Stimulated activated memory B cell treated with anti-CD40 and anti-IgM and Interleukin-4, amounts not matched to agents 10 μg/mL and 1 μg/mL and 100 μg/mL, for 72 hours (primary cell): Measurements from ENCODE around the gene DDX54.
A peak's percentile ranks its signal among the peaks of the same experiment; 100 is the strongest.
"Not testable (repeated sequence)": the region's sequence is repeated elsewhere in the genome, so short reads cannot be mapped to it uniquely, and the experiment has no call there.

ENCODE experiments used
- ATAC-seq: fragments of 150-1000 bp; cut with Tn5 transposase; 2 replicates; pipeline ENCODE4 v1.10.0; 2021
- H3K27ac Mint-ChIP-seq: one replicate; pipeline ENCODE4 v1.8.0; 2022; ENCODE audit warnings: mild to moderate bottlenecking, mixed read lengths
- H3K27me3 Mint-ChIP-seq: one replicate; pipeline ENCODE4 v1.8.0; 2022; ENCODE audit warnings: mixed read lengths
- H3K36me3 Mint-ChIP-seq: one replicate; pipeline ENCODE4 v1.8.0; 2022; ENCODE audit warnings: mixed read lengths
- H3K4me1 Mint-ChIP-seq: one replicate; pipeline ENCODE4 v1.8.0; 2022; ENCODE audit warnings: mixed read lengths
- H3K4me3 Mint-ChIP-seq: one replicate; pipeline ENCODE4 v1.8.0; 2022; ENCODE audit warnings: mild to moderate bottlenecking, moderate library complexity, mixed read lengths
- H3K9me3 Mint-ChIP-seq: one replicate; pipeline ENCODE4 v1.8.0; 2022; ENCODE audit warnings: mixed read lengths

DDX54 gene

DNA sequence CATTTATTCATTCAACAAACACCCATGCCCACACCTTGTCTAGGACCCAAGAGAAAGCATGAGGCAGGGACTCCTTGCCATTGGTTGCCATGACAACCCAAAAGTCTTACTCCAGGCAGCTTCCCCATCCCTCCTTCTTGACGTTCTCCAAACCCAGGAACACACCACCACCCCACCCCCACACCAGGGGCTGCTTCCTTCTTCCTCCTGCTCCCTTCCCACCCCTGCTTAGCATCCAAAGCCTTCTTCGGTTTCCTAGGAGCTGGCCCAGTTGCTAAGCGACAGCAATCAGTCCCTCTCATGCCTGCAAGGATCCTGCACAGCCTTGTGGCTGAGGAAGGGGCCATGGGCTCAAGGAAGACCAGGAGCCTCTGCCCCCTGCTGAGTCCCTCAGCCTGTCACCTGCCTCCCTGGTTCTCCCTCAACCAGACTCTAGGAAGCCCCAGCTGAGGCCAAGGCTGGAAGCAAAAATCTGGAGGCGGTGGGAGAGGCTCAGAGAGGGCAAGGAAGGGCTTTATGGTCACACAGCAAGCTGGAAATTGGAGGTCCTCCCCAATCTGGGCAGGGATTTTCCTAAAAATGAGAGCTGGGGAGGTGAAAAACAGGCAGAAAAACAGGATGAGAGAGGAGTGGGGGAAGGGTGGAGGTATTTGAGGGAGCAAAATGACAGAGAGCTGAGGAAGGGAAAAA, 65.2 kb downstream of the DDX54 start:
- H3K4me3 Mint-ChIP-seq = no peak overlapping the region
- no peak for ATAC-seq
- peaks cover 51% of the 10 kb centered on the region for H3K36me3 Mint-ChIP-seq
- H3K9me3 Mint-ChIP-seq = no peaks in the 10 kb centered on the region
- peaks cover 5% of the 10 kb centered on the region for H3K4me1 Mint-ChIP-seq
- no peak overlapping the region for H3K27ac Mint-ChIP-seq
- H3K27me3 Mint-ChIP-seq = peaks cover 25% of the 10 kb centered on the region

DNA sequence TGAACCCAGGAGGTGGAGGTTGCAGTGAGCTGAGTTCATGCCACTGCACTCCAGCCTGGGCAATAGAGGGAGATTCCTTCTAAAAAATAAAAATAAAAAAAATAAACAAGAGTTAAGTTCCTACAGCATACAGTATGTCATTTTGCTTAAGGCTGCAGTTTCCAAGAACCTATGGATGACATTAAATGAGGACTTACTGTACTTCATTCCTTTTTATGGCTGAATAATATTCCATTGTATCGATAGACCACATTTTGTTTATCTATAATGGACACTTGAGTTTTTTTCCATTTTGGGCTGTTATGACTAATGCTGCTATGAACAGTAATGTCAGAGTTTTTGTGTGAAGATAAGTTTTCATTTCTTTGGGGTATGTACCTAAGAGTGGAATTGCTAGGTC, 67.1 kb downstream of the DDX54 start:
- Mint-ChIP-seq H3K27me3 (peaks cover 35% of the 10 kb centered on the region), H3K4me3 (no peak overlapping the region), H3K4me1 (peaks cover 5% of the 10 kb centered on the region), H3K27ac (no peak overlapping the region), H3K36me3 (peaks cover 47% of the 10 kb centered on the region), H3K9me3 (no peaks in the 10 kb centered on the region)
- no peak for ATAC-seq

DNA sequence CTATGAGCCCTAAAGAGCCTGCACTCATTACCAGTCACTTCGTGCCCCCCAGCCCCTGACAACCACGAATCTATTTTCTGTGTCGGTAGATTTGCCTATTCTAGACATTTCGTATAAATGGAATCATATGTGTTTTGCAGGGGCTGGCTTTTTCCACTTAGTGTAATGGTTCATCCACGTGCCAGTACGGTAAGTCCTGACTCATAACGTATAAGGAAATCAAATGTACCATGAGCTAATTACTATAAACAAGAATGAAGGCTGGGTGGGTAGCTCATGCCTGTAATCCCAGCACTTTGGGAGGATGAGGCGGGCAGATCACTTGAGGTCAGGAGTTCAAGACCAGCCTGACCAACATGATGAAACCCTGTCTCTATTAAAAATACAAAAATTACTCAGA, 67.6 kb downstream of the DDX54 start:
- Mint-ChIP-seq H3K27me3 (peaks cover 35% of the 10 kb centered on the region), H3K36me3 (peaks cover 47% of the 10 kb centered on the region)
- not testable (repeated sequence) for H3K27ac Mint-ChIP-seq

DNA sequence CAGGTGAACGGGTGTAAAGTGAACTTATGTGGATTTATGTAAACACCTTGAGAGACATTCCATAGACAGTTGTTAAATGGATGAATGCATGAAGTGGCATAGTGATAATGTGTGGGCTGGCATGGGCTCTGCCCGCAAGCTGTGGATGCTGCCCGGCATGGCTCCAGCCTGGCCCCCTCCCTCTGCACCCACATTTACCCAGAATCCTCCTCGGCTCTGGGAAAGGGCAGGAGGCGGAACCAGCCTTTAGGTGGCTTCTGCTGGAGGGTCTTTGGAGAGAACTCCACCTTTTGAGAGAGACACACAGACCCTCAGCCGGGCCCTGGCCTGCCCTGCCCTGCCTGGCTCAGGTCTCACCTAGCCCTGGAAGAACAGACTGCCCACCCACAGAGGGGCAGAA, 68.4 kb downstream of the DDX54 start:
- Mint-ChIP-seq H3K27ac (no peak overlapping the region), H3K36me3 (peaks cover 46% of the 10 kb centered on the region), H3K4me3 (no peak overlapping the region), H3K9me3 (no peaks in the 10 kb centered on the region), H3K4me1 (peaks cover 5% of the 10 kb centered on the region), H3K27me3 (peaks cover 34% of the 10 kb centered on the region)
- ATAC-seq = no peak

More for the DNA sequence above, 67.6 kb downstream of the DDX54 start:
- ATAC-seq, H3K4me1 Mint-ChIP-seq, H3K4me3 Mint-ChIP-seq, H3K9me3 Mint-ChIP-seq: not testable (repeated sequence)

DNA sequence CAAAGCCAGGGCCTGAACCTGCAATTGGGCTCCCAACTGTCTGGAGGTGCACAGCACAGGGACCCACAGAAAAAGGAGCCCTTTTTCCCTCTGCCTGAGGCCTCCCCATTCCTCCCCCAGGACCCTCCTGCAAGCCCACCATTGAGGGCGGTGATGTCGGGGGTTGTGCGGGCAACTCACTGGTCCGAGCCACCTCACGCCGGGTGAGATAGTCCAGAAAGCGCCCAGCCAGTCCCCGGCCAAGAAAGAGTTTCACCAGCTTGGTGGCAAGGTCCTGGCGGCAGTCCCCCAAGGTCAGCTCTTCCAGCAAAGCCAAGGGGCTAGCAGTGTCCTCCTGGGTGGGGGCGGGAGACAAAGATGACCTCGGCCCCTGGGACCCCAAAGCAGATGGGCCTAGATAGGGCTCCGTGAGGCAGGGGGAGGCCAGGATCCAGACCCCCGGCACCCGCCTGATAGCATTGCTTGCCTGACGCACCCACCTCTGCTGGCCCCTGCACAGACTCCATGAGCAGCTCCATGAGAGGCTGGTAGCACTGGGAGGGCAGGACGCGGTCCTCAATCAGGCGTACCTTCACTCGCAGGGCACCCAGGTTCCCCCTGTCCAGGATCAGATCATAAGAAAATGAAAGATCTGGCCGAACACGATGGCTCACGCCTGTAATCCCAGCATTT, 69.7 kb downstream of the DDX54 start:
- H3K4me1 Mint-ChIP-seq = peaks cover 5% of the 10 kb centered on the region
- H3K4me3 Mint-ChIP-seq = no peak overlapping the region
- peaks cover 31% of the 10 kb centered on the region for H3K27me3 Mint-ChIP-seq
- no peak for ATAC-seq
- H3K36me3 Mint-ChIP-seq = peaks cover 49% of the 10 kb centered on the region
- H3K9me3 Mint-ChIP-seq = no peaks in the 10 kb centered on the region
- H3K27ac Mint-ChIP-seq = no peak overlapping the region

DNA sequence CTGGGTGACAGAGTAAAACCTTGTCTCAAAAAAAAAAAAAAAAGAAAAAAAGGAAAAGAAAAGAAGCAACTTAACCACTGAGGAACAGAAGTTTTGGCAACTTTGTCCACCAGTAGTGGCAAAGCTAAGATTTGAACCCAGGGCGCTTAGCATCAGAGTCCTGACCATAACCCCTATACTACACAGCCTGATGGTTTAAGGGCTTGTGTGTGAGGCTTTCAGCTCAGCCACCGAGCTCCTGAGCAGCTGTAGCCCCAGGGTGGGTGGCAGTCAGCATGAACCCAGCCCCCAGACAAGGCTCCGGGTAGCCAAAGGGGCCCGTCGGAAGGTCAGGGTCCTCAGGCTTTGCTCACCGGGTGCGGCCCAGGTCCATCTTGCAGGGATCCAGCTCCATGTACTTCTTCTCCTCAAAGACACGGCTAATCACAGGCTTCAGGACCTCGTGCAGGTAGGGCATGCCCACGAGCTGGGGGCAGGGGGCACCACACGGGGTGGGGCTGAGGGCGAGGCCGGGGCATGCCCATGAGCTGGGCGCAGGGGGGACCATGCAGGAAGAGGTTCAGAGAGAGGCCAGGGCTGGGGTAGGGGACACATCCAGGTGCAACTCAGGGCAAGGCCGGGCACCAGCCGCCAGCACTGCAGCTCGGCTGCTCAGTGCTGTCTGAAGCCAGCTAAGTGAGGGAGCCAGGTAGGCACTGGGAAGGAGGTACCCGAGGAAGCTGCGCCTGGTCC, 70.7 kb downstream of the DDX54 start:
- Mint-ChIP-seq H3K27ac (no peak overlapping the region), H3K9me3 (no peaks in the 10 kb centered on the region), H3K36me3 (peaks cover 42% of the 10 kb centered on the region), H3K4me3 (no peak overlapping the region), H3K27me3 (peaks cover 23% of the 10 kb centered on the region), H3K4me1 (no peaks in the 10 kb centered on the region)
- peak; percentile 42 for ATAC-seq

DNA sequence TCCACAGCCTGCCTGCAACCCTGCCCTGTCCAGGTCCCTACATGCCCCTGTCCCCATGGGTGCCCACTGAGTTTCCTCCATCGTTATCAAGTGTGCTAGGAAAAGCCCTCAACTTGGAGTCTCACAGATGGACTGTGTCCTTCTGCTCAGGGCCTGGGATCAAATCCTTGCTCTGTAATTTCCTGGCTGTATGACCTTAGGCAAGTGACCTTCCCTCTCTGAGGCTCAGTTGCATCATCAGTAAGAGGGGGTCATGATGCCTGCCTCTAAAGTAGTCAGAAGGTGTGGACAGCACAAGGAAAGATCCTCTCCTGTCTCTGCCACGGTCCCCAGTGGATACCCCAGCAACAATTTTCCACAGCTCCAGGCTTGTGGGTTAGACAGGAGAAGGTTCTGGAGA, 71.9 kb downstream of the DDX54 start:
- no peaks in the 10 kb centered on the region for H3K4me1 Mint-ChIP-seq
- no peak for ATAC-seq
- H3K9me3 Mint-ChIP-seq = no peaks in the 10 kb centered on the region
- no peak overlapping the region for H3K4me3 Mint-ChIP-seq
- H3K36me3 Mint-ChIP-seq = peaks cover 35% of the 10 kb centered on the region
- peaks cover 23% of the 10 kb centered on the region for H3K27me3 Mint-ChIP-seq
- H3K27ac Mint-ChIP-seq = no peak overlapping the region

DNA sequence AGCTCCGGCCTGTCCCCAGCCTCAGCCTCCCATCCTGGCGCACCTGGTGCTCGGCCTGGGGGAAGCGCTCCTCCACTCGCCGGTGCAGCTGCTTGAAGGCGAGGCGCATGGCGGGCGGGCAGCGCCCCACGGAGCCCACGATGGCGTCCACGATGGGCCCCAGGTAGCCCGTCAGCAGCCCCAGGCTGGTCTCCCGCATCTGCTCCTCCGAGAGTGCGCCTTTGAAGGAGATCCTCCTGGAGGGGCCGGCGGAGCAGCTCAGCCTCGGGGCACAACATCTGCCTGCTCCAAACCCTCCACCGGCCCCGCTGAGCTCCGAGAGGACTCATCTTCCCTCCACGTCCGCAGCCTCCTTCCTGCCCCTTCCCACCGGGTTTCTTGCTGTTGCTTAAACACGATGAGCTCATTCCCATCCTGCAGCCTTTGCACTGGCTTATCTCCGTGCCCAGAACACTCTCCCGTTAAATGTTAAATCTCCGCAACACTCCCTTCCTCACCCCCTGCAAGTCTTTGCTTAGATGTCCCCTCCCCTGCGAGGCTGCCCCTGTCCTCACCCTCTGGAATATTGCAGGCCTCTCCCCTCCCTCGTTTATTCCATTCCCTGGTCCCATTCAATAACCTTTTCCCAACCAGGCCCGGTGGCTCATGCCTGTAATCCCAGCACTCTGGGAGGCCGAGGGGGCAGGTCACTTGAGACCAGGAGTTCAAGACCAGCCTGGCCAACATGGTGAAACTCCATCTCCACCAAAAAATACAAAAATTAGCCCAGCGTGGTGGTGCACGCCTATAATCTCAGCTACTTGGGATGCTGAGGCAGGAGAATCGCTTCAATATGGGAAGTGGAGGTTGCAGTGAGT, 73.0 kb downstream of the DDX54 start:
- no peak overlapping the region for H3K4me3 Mint-ChIP-seq
- no peaks in the 10 kb centered on the region for H3K9me3 Mint-ChIP-seq
- peaks cover 42% of the 10 kb centered on the region for H3K36me3 Mint-ChIP-seq
- no peak for ATAC-seq
- H3K27me3 Mint-ChIP-seq = peaks cover 23% of the 10 kb centered on the region
- H3K4me1 Mint-ChIP-seq = no peaks in the 10 kb centered on the region
- no peak overlapping the region for H3K27ac Mint-ChIP-seq

DNA sequence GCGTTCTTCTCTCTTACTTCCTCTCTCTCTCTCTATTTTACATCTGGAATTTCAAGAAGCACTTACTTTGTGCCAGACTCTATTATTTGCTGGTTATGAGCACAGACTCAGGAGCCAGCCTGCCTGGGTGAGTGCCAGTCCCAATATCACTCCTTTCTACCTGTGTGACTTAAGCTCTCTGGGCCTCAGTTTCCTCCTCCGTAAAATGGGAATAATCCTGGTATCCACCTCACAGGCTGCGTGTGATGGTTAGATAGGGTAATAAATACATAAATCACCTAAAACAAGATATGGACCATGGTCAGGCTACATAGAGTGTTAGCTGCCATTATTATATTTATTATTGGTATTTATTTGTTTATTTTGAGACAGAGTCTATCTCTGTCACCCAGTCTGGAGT, 74.0 kb downstream of the DDX54 start:
- Mint-ChIP-seq H3K9me3 (no peaks in the 10 kb centered on the region), H3K27ac (no peak overlapping the region), H3K4me3 (no peak overlapping the region), H3K27me3 (peaks cover 23% of the 10 kb centered on the region), H3K4me1 (no peaks in the 10 kb centered on the region), H3K36me3 (peaks cover 46% of the 10 kb centered on the region)
- ATAC-seq = no peak

DNA sequence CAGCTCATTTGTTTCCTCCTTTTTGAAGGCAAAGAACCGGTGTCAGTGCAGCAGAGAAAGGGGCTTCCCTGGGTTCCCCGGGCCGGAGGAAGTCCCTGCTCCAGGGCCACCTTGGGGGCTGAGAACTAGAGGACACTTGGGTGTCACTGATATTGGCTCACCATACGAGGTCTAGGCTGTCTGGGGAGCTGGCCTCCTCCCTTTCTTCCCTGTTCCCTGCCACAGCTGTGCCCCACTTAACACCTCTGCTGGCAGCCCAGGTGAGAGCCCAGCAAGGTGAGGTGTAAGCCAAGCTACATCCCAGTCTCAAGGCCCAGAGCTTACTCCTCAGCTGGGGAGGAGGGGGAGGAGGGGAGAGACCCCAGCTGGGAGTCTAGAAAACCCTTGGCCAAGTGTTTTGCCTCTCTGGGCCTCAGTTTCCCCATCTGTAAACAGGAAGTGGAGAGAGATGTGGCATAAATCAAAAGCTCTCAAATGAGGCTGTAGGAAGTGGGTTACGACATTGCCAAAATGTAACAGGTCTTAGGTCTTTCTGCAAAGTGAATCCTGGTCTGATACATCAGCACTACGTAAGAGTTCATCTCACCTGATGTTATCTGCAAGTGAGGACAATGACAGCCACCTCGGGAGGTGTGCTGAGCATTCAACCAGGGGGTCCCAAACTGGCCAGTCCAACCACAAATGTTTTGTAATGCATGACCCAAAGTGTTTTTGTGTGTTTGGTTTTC, 75.2 kb downstream of the DDX54 start:
- Mint-ChIP-seq H3K27ac (no peak overlapping the region), H3K4me1 (peaks cover 3% of the 10 kb centered on the region), H3K36me3 (peaks cover 54% of the 10 kb centered on the region), H3K9me3 (no peaks in the 10 kb centered on the region), H3K4me3 (no peak overlapping the region), H3K27me3 (peaks cover 23% of the 10 kb centered on the region)
- ATAC-seq = no peak

DNA sequence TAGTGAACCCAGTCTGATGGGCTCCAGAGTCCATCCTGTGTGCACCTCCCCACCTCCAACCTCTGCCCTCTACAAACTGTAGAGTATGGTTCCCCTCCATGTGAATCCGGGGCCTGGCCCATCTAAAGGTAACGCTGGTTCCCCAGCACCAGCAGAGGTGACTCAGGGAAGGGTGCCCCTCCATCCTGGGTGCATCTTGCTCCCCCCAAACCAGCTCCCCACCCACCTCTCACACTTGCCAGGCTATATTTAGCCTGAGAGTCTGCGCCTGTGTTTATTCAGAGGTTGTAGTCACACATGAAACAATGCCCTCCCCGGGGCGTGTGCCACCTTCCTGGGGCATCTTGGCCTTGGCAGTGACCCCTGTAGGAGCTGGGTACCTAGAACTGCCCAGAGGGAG, 75.9 kb downstream of the DDX54 start:
- Mint-ChIP-seq H3K27me3 (peaks cover 23% of the 10 kb centered on the region), H3K36me3 (peaks cover 57% of the 10 kb centered on the region), H3K4me1 (peaks cover 9% of the 10 kb centered on the region), H3K4me3 (no peak overlapping the region), H3K9me3 (no peaks in the 10 kb centered on the region), H3K27ac (no peak overlapping the region)
- ATAC-seq = no peak

DNA sequence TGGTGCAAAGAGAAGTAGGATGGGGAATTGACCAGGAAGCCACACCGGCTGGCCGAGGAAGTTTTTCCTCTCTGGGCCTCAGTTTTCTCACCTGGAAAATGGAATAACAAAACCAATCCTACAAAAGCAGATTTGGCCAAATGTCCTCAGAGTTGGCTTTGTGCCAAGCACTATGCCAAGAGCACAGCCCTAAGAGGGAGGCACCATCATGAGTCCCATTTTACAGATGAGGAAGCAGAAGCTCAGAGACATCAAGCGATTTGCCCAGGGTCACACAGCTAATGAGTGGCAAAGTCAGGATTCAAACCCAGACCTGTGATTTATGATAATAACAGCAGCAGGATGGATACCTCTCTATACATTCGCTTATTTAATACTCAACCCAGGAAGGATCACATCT, 77.0 kb downstream of the DDX54 start:
- Mint-ChIP-seq H3K4me3 (no peak overlapping the region), H3K4me1 (peaks cover 16% of the 10 kb centered on the region), H3K36me3 (peaks cover 48% of the 10 kb centered on the region), H3K27ac (no peak overlapping the region), H3K27me3 (peaks cover 13% of the 10 kb centered on the region), H3K9me3 (no peaks in the 10 kb centered on the region)
- ATAC-seq = no peak
